Hepatocyte (in vitro differentiated cells): ENCODE measurements around the gene FAM219B.

Source experiments
- EZH2 ChIP-seq: fragments of 200-600 bp; sonication (generic); IDR thresholded peaks from 2 replicates; pipeline ENCODE4 v1.6.1; 2016; ENCODE audit warnings: antibody characterized with exemption, mild to moderate bottlenecking, borderline replicate concordance
- EZH2phosphoT487 ChIP-seq: fragments of 200-600 bp; sonication (generic); IDR thresholded peaks from one replicate; pipeline ENCODE4 v1.6.1; 2018; ENCODE audit warnings: antibody characterized with exemption, mild to moderate bottlenecking, low read depth, moderate library complexity; ENCODE audit not compliant: unreplicated experiment, severe bottlenecking
- TF ChIP-seq, protein P1 (sequence below): fragments of 200-600 bp; sonication (generic); IDR thresholded peaks from 2 replicates; pipeline ENCODE4 v1.5.1; 2016; ENCODE audit warnings: antibody characterized with exemption, mild to moderate bottlenecking; ENCODE audit not compliant: poor library complexity

DNA sequence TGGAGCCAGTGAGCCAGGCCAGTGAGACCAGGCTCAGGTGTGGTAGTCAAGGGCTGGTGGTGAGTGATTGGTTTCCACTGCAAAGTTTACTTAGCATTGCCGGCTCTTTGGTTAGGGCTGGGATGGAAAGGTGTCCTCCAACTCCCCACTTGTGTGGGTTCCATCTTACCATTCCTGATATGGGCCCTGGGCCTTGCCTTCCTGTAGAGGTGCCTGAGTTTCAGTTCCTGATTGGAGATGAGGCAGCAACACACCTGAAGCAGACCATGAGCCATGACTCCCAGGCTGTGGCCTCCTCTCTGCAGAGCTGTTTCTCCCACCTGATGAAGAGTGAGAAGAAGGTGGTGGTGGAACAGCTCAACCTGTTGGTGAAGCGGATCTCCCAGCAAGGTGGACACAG, 13.7 kb downstream of the FAM219B start:
- TF ChIP-seq EZH2 (no peak), EZH2phosphoT487 (no peak)
- TF ChIP-seq, protein P1, sequence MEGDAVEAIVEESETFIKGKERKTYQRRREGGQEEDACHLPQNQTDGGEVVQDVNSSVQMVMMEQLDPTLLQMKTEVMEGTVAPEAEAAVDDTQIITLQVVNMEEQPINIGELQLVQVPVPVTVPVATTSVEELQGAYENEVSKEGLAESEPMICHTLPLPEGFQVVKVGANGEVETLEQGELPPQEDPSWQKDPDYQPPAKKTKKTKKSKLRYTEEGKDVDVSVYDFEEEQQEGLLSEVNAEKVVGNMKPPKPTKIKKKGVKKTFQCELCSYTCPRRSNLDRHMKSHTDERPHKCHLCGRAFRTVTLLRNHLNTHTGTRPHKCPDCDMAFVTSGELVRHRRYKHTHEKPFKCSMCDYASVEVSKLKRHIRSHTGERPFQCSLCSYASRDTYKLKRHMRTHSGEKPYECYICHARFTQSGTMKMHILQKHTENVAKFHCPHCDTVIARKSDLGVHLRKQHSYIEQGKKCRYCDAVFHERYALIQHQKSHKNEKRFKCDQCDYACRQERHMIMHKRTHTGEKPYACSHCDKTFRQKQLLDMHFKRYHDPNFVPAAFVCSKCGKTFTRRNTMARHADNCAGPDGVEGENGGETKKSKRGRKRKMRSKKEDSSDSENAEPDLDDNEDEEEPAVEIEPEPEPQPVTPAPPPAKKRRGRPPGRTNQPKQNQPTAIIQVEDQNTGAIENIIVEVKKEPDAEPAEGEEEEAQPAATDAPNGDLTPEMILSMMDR, result no peak
